ENCODE results near the gene C20orf204. TPM values are rescaled to one million over a fixed set of nuclear protein-coding genes. Genes with fewer than 3 reads are reported as not detected.

Gene C20orf204
- total RNA-seq, 4 donors from 2014 or later, result 0.37 to 6.5 (median 0.68) TPM

DNA sequence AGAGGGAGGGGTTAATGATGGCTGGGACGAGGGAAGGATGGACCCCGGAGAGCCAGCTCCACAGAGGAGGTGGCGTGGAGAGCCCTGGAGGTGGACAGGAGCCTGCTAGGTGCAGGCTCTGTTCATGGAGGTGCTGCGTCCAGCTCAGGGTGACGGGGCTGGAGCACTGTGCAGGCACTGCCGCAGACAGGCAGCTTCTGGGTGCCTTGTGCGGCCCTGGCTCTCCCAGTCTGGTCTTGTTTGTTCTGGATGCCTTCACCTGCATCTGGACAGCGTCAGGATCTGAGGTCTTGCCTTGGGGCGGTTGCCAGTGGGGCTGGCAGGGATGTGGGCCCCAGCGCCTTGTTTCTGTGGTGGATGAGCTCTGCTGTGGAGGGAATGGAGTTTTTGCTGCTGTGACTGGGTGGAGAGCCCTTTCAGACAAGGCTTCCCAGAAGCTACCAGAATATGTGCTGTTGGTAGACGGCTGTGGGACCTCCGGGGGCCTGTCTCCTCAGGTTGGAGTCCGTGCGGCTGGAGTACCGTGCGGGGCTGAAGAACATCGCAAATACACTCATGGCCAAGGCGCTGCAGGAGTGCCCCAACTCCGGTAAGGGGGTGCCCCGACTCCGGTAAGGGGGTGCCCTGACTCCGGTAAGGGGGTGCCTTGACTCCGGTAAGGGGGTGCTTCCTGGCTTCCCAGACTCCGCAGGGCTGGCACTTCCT, 7.8 kb upstream of the C20orf204 start:
- TF ChIP-seq, protein P1, sequence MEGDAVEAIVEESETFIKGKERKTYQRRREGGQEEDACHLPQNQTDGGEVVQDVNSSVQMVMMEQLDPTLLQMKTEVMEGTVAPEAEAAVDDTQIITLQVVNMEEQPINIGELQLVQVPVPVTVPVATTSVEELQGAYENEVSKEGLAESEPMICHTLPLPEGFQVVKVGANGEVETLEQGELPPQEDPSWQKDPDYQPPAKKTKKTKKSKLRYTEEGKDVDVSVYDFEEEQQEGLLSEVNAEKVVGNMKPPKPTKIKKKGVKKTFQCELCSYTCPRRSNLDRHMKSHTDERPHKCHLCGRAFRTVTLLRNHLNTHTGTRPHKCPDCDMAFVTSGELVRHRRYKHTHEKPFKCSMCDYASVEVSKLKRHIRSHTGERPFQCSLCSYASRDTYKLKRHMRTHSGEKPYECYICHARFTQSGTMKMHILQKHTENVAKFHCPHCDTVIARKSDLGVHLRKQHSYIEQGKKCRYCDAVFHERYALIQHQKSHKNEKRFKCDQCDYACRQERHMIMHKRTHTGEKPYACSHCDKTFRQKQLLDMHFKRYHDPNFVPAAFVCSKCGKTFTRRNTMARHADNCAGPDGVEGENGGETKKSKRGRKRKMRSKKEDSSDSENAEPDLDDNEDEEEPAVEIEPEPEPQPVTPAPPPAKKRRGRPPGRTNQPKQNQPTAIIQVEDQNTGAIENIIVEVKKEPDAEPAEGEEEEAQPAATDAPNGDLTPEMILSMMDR (IDR thresholded peaks at IDR 0.05), result no peak
- DNase-seq (ENCODE audit: low spot score) (no peak), ATAC-seq (ENCODE audit: low FRiP score) (no peak)

DNA sequence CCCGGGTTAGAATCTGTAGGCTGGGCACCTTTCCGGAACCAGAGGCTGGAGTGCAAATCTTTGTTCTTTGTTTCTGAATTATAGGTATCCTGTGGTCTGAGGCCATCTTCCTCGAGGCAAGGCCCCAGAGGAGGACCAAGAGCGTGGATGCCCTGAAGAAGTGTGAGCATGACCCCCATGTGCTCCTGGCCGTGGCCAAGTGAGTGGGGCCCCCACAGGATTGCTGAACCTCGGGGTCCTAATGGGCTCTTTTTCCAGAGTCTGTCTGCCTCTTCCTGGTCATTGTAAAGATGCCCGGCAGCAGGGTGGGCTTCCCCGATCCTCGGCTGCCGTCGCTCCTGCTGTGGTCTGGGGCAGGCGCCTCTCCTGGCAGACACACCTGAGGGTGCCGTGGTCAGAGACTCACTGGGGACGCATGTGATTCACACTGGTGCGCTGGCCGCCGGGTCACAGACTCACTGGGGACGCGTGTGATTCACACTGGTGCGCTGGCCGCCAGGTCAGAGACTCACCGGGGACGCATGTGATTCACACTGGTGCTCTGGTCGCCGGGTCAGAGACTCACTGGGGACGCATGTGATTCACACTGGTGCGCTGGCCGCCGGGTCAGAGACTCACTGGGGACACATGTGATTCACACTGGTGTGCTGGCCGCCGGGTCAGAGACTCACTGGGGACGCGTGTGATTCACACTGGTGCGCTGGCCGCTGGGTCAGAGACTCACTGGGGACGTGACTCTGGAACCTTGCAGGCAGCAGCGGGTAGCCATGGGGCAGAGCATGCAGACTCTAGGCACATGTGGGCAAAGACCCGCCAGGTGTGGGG, 6.5 kb upstream of the C20orf204 start:
- ATAC-seq (ENCODE audit: low FRiP score), result no peak
- DNase-seq (ENCODE audit: low spot score), result no peak
- TF ChIP-seq, protein P1 (IDR thresholded peaks at IDR 0.05), result no peak

DNA sequence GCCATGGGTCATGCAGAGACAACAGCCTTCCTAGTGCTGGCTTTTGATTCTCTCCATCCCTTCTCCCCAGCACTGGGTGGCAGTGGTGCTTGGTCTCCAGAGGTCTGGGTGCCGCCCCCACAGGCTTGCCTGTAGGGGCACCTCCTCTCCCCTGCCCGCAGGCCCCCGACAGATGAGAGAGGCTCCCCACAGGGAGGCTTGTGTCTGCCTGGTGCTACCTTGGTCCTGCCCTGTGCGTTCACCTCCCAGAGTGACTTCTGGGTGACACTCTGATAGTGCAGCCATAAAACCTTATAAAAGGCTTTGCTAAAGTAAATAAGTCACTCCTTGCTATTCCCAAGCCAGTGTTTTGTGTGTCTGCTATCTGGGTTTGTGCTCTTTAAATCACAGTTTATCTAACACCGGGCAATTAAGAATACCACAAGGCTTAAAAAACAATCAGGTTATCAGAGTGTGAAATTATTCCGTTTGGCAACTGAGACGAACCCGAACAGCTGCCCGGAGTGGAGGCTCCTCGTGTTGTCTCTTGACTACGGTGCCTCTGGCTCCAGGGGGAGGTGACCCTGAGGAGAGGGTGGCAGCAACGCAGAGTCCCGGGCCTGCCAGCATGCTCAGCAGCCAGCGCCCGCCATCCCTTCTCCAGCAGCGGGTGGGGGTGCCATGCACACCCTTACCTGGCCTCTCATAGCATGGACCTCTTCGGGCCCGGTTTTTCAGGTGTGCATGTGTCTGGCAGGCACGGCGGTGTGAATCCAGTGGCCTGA, 5.4 kb upstream of the C20orf204 start:
- ATAC-seq (ENCODE audit: low FRiP score) (no peak), DNase-seq (ENCODE audit: low spot score) (no peak)
- TF ChIP-seq, protein P1 (IDR thresholded peaks at IDR 0.05), result no peak

DNA sequence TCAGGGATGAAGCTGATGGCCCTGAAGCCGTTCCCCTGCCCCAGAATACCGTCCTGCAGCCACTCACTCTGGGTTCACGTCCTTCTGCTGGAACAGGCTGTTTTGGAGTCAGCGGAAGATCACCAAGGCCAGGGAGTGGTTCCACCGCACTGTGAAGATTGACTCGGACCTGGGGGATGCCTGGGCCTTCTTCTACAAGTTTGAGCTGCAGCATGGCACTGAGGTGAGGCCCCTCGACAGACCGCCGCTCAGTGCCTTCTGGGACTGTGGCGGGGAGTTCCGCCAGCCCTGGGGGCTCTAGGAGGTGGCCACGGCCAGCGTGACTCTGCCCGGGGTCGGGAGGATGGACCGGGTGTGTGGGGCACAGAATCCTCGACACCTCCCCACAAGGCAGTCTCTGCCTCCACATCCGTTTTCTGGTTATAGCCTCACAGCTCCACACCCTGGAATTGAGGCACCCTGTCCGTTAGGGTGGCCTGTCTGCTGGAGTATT, 4.1 kb upstream of the C20orf204 start:
- DNase-seq (ENCODE audit: low spot score) (no peak), ATAC-seq (ENCODE audit: low FRiP score) (no peak)
- TF ChIP-seq, protein P1 (IDR thresholded peaks at IDR 0.05), result no peak

DNA sequence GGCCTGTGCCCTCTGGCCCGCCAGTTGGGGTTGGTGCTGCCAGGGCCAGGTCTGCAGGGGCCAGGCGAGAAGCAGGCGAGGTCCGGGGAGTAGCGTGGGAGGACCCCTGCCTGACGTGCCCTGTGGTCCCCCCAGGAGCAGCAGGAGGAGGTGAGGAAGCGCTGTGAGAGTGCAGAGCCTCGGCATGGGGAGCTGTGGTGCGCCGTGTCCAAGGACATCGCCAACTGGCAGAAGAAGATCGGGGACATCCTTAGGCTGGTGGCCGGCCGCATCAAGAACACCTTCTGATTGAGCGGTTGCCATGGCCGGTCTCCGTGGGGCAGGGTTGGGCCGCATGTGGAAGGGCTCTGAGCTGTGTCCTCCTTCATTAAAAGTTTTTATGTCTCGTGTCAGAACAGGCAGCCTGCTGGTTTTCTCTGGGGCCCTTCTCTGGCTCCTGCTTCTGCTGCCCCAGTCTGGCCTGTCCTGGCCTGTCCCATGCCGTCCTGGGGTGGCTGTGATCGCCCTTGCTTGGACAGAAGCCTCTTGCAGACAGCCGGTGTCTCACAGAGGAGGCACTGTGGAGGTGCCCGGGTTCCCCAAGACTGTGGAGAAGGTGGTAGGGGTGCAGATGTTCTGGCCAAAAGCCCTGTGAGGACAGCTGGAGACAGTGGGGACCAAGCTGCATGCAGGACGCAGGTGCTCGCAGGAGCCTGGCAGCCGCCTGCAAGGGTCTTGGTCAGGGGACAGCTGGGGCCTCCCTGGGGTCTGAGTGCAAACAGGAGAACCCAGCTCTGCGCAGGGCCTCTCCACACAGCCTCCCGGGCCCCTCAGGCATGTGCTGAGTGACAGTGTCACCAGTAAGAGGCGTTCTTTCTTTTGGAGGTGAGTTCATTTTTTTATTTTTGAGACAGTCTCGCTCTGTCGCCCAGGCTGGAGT, 3.0 kb upstream of the C20orf204 start:
- no peak for ATAC-seq (ENCODE audit: low FRiP score)
- TF ChIP-seq, protein P1 (IDR thresholded peaks at IDR 0.05), result no peak
- DNase-seq (ENCODE audit: low spot score), result no peak

DNA sequence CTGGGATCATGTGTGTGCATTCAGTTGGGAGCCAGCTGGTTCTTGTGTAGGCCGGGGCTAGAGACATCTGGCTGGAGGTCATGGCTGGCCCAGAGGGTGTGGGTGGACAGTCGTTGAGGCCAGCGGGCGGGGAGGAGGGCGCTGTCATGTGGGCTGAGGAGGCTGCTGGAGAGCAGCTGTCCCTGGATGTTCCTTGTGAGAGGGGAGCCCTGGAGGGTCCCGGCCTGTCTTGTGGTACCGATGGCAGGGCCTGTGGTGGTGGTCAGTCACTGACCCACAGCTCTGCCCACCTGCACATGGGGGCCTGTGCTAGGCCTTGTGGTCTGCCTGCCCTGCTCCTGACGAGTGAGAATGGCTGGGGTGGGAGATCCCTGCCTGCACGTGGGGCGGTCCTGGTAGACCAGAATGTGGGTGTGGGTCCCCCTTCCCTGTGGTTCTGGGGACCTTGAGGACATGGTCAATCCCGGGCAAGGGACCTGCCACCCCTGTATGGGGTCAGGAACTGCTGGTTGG, 1.9 kb upstream of the C20orf204 start:
- ATAC-seq (ENCODE audit: low FRiP score) (no peak), DNase-seq (ENCODE audit: low spot score) (no peak)
- TF ChIP-seq, protein P1 (IDR thresholded peaks at IDR 0.05), result no peak
